Measurements from ENCODE around the gene DOCK11. TPM values are rescaled to one million over a fixed set of nuclear protein-coding genes. Genes with fewer than 3 reads are reported as not detected.
A peak's percentile ranks its signal among the peaks of the same experiment; 100 is the strongest.

The DOCK11 gene
- total and polyA plus RNA-seq, 2 of the 4 experiments (the other 2 are of a cell fraction) = 3.9 to 13.1 TPM

DNA sequence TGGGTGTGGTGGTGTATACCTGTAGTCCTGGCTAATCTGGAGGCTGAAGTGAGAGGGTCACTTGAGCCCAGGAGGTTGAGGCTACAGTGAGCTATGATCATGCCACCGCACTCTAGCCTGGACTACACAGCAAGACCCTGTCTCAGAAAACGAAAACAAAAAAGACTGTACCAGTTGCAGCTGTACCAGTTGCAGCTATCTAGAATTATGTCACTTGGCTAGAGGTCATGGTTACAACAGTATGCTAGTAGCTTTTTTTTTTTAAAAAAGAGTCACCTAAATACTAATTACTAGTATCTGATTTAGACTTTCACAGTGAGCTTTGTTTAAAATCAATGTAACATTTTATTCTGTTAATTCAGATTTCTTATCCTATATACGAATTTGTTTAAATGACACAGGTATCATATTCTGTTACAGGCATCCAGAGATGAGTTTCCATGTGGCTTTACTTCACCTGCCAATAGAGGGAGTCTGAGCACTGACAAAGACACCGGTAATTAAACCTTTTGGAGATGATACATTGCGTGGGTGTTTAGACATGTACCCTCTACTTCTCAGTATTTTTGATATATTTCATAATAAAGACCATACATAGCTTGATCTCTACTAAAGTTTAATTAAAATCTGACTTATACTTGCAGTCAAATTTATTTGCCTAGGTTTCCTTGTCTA is 131.6 kb downstream of the DOCK11 start:
- Histone ChIP-seq H2BK20ac (ENCODE audit: low read depth, low read length) (no peak overlapping the region), H2BK15ac (ENCODE audit: low read depth, low read length) (no peak overlapping the region), H2AK5ac (ENCODE audit: low read depth, low read length) (no peak overlapping the region), H2BK120ac (ENCODE audit: low read depth, low read length) (no peak overlapping the region), H3K4ac (ENCODE audit: low read depth, low read length) (no peak overlapping the region), H2BK5ac (ENCODE audit: low read depth, low read length, poor library complexity, severe bottlenecking) (no peak overlapping the region), H3K27ac (ENCODE audit: insufficient read depth, low read length) (no peak overlapping the region), H3K14ac (replicated peaks; ENCODE audit: low read depth, low read length) (no peak overlapping the region), H3K23ac (ENCODE audit: low read depth, low read length) (no peak overlapping the region), H2AFZ (replicated peaks; ENCODE audit: low read length, poor library complexity) (no peak overlapping the region), H3K9me3 (ENCODE audit: control insufficient read depth, insufficient read depth, low read length) (no peaks in the 10 kb centered on the region), H3K79me1 (ENCODE audit: low read depth in 1 of 2, low read length in 2 of 2) (no peaks in the 10 kb centered on the region), H3K56ac (ENCODE audit: extremely low read depth, insufficient read depth, low read length) (no peak overlapping the region), H3K4me2 (ENCODE audit: low read depth, low read length) (no peak overlapping the region), H4K8ac (ENCODE audit: low read depth in 2 of 2, low read length in 2 of 2) (no peak overlapping the region), H3K36me3 (ENCODE audit: control insufficient read depth, insufficient read depth, low read length) (peaks cover 2% of the 10 kb centered on the region; the same call in 1 of the 2 replicates), H3K4me1 (ENCODE audit: control insufficient read depth, insufficient read depth, low read length) (no peaks in the 10 kb centered on the region), H4K5ac (ENCODE audit: low read depth, low read length) (no peak overlapping the region), H3K4me3 (ENCODE audit: insufficient read depth, low read depth, low read length) (no peak overlapping the region), H4K91ac (ENCODE audit: insufficient read depth, low read depth, low read length) (no peak overlapping the region), H3K9ac (ENCODE audit: low read depth, low read length) (no peak overlapping the region), H3K18ac (ENCODE audit: low read depth, low read length) (no peak overlapping the region), H3K9me1 (ENCODE audit: insufficient read depth, low read length) (no peaks in the 10 kb centered on the region), H2AK9ac (replicated peaks; ENCODE audit: low read depth, low read length, poor library complexity) (no peak overlapping the region), H3K27me3 (ENCODE audit: control insufficient read depth, insufficient read depth, low read length) (no peaks in the 10 kb centered on the region), H4K20me1 (ENCODE audit: insufficient read depth, low read length) (no peaks in the 10 kb centered on the region; the same call in 1 of the 2 replicates)
- POLR2A ChIA-PET (ENCODE audit: unreplicated experiment) = no interaction called here
- ATAC-seq (ENCODE audit: low read depth) (no peak), DNase-seq (no peak)
- no peak for TF ChIP-seq CHD1 (IDR thresholded peaks at IDR 0.05; ENCODE audit: low read depth, low read length)
- no peak for TF ChIP-seq MAZ (IDR thresholded peaks at IDR 0.05; ENCODE audit: borderline replicate concordance, low read depth, low read length)
- TF ChIP-seq NFE2L2 (IDR thresholded peaks at IDR 0.05; ENCODE audit: low read depth, low read length) = no peak
- TF ChIP-seq, protein P1, sequence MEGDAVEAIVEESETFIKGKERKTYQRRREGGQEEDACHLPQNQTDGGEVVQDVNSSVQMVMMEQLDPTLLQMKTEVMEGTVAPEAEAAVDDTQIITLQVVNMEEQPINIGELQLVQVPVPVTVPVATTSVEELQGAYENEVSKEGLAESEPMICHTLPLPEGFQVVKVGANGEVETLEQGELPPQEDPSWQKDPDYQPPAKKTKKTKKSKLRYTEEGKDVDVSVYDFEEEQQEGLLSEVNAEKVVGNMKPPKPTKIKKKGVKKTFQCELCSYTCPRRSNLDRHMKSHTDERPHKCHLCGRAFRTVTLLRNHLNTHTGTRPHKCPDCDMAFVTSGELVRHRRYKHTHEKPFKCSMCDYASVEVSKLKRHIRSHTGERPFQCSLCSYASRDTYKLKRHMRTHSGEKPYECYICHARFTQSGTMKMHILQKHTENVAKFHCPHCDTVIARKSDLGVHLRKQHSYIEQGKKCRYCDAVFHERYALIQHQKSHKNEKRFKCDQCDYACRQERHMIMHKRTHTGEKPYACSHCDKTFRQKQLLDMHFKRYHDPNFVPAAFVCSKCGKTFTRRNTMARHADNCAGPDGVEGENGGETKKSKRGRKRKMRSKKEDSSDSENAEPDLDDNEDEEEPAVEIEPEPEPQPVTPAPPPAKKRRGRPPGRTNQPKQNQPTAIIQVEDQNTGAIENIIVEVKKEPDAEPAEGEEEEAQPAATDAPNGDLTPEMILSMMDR (conservative IDR thresholded peaks at IDR 0.05; ENCODE audit: low read depth, low read length) = peak; percentile 25; the same call in 1 of the 2 replicates
- TF ChIP-seq RAD21 (IDR thresholded peaks at IDR 0.05; ENCODE audit: low read length) = peak; percentile 16; the same call in 1 of the 2 replicates
- BruUV-seq (replicated peaks) = no TSS peak
- CTCF ChIA-PET = interaction anchor here (0.6 to 1.2 kb wide), 5 partner anchors 9 to 211 kb away, joined by 3 to 6 read pairs (median 4); no protein-coding TSS in a partner anchor
- in situ Hi-C loops (cut with MboI; ENCODE audit: low sequenced_read_pairs) = no loop called here
- intact Hi-C loops (cut with micrococcal nuclease) = no loop called here
- no CpG with 5 or more reads among the region's 5 CpGs for WGBS, 2 experiments (ENCODE audit: extremely low coverage in 2 of 2, insufficient read length in 1 of 2)
- dilution Hi-C loops (cut with HindIII; ENCODE audit: low sequenced_read_pairs, unreplicated experiment) = no loop called here
